Endothelial cell of umbilical vein (primary cell): Measurements from ENCODE around the gene CSNK1G2.
"Not testable (repeated sequence)": the region's sequence is repeated elsewhere in the genome, so short reads cannot be mapped to it uniquely, and the experiment has no call there.

Experiments used
- EZH2 ChIP-seq: IDR thresholded peaks from 2 replicates; pipeline ENCODE4 v1.6.1; 2012; ENCODE audit warnings: borderline replicate concordance, low read depth, mild to moderate bottlenecking, moderate library complexity, low read length, inconsistent platforms; ENCODE audit not compliant: severe bottlenecking
- FOS ChIP-seq: IDR thresholded peaks from 2 replicates; pipeline ENCODE4 v1.6.1; 2011; ENCODE audit warnings: mild to moderate bottlenecking, low read length, moderate library complexity, borderline replicate concordance; ENCODE audit not compliant: insufficient read depth
- GATA2 ChIP-seq: IDR thresholded peaks from 2 replicates; pipeline ENCODE4 v1.7.0; 2011; ENCODE audit warnings: low read depth, mild to moderate bottlenecking, moderate library complexity, mixed read lengths, low read length; ENCODE audit not compliant: insufficient read length, insufficient read depth
- JUN ChIP-seq: IDR thresholded peaks from 2 replicates; pipeline ENCODE4 v1.6.1; 2011; ENCODE audit warnings: borderline replicate concordance, low read depth; ENCODE audit not compliant: insufficient read length, insufficient read depth
- MYC ChIP-seq: IDR thresholded peaks from one replicate; pipeline ENCODE4 v1.6.1; 2011; ENCODE audit warnings: mild to moderate bottlenecking, low read depth, low read length
- POLR2A ChIP-seq: IDR thresholded peaks from 2 replicates; pipeline ENCODE4 v1.6.1; 2012; ENCODE audit warnings: low read depth, mild to moderate bottlenecking, control low read depth, low read length
- POLR2AphosphoS5 ChIP-seq: IDR thresholded peaks from 2 replicates; pipeline ENCODE4 v1.6.1; 2012; ENCODE audit warnings: low read depth, mild to moderate bottlenecking, control low read depth, low read length, moderate library complexity; ENCODE audit not compliant: insufficient read depth
- TF ChIP-seq, protein P1 (sequence below), 2 donors: IDR thresholded peaks; 1 replicate in 1 of 2; 2 replicates in 1 of 2; pipeline ENCODE4 v1.5.1; 2011; ENCODE audit warnings: low read length in 2 of 2, mild to moderate bottlenecking in 2 of 2, moderate library complexity in 2 of 2, control low read depth in 1 of 2, inconsistent platforms in 1 of 2, low read depth in 1 of 2; ENCODE audit not compliant: insufficient read depth in 1 of 2; ENCODE audit errors: extremely low read depth in 1 of 2
- TF ChIP-seq, protein P2 (sequence below): IDR thresholded peaks from 2 replicates; pipeline ENCODE4 v1.6.1; 2011; ENCODE audit not compliant: insufficient read depth, insufficient read length

GRCh38 chr19:1988464-1988863 lies 47.5 kb downstream of the CSNK1G2 start:
- TF ChIP-seq, protein P1, sequence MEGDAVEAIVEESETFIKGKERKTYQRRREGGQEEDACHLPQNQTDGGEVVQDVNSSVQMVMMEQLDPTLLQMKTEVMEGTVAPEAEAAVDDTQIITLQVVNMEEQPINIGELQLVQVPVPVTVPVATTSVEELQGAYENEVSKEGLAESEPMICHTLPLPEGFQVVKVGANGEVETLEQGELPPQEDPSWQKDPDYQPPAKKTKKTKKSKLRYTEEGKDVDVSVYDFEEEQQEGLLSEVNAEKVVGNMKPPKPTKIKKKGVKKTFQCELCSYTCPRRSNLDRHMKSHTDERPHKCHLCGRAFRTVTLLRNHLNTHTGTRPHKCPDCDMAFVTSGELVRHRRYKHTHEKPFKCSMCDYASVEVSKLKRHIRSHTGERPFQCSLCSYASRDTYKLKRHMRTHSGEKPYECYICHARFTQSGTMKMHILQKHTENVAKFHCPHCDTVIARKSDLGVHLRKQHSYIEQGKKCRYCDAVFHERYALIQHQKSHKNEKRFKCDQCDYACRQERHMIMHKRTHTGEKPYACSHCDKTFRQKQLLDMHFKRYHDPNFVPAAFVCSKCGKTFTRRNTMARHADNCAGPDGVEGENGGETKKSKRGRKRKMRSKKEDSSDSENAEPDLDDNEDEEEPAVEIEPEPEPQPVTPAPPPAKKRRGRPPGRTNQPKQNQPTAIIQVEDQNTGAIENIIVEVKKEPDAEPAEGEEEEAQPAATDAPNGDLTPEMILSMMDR (IDR thresholded peaks at IDR 0.05; ENCODE audit: extremely low read depth in 1 of 2, insufficient read depth in 1 of 2, low read depth in 1 of 2, low read length in 2 of 2) = not testable (repeated sequence)
- not testable (repeated sequence) for TF ChIP-seq POLR2AphosphoS5, POLR2A, MYC, EZH2, GATA2, JUN, FOS
- TF ChIP-seq, protein P2, sequence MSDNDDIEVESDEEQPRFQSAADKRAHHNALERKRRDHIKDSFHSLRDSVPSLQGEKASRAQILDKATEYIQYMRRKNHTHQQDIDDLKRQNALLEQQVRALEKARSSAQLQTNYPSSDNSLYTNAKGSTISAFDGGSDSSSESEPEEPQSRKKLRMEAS = not testable (repeated sequence)
